Spleen (tissue), 11 donors: ENCODE results near the gene CACNA2D3. TPM values are rescaled to one million over a fixed set of nuclear protein-coding genes. Genes with fewer than 3 reads are reported as not detected.

Experiments
- DNase-seq: peaks from one replicate; pipeline ENCODE4 v3.0.0-alpha.2; 2020
- H3K27ac ChIP-seq, 8 donors: fragments of 200-600 bp; sonication (generic) in 7 of 8; 1 replicate in 4 of 8; 2 replicates in 4 of 8; pipeline versions ENCODE4 v1.5.0 to v1.8.0; 2016 to 2021; ENCODE audit warnings: inconsistent platforms in 4 of 8, mild to moderate bottlenecking in 4 of 8, moderate library complexity in 1 of 8
- H3K27me3 ChIP-seq, 7 donors: fragments of 200-600 bp; sonication (generic) in 6 of 7; replicated peaks in 1 of 7; 1 replicate in 4 of 7; 2 replicates in 3 of 7; pipeline versions ENCODE4 v1.5.0 to v1.8.0; 2016 to 2021; ENCODE audit warnings: inconsistent platforms in 3 of 7, mild to moderate bottlenecking in 1 of 7
- H3K36me3 ChIP-seq, 6 donors: fragments of 200-600 bp; sonication (generic) in 5 of 6; 1 replicate in 4 of 6; 2 replicates in 2 of 6; pipeline versions ENCODE4 v1.5.0 to v1.8.0; 2016 to 2021; ENCODE audit warnings: inconsistent platforms in 2 of 6
- H3K4me1 ChIP-seq, 6 donors: fragments of 200-600 bp; sonication (generic) in 5 of 6; 1 replicate in 3 of 6; 2 replicates in 3 of 6; pipeline versions ENCODE4 v1.5.0 to v1.8.0; 2016 to 2021; ENCODE audit warnings: inconsistent platforms in 3 of 6
- H3K4me3 ChIP-seq, 8 donors: fragments of 200-600 bp; sonication (generic) in 7 of 8; 1 replicate in 4 of 8; 2 replicates in 4 of 8; pipeline versions ENCODE4 v1.5.0 to v1.8.0; 2016 to 2021; ENCODE audit warnings: inconsistent platforms in 4 of 8, mild to moderate bottlenecking in 4 of 8, moderate library complexity in 2 of 8
- H3K9me3 ChIP-seq, 8 donors: fragments of 200-600 bp; sonication (generic) in 7 of 8; 1 replicate in 4 of 8; 2 replicates in 4 of 8; pipeline versions ENCODE4 v1.5.0 to v1.8.0; 2016 to 2021; ENCODE audit warnings: inconsistent platforms in 4 of 8
- POLR2A ChIP-seq, 3 donors: fragments of 450-650 bp; IDR thresholded peaks; one replicate each; pipeline ENCODE4 v1.5.1; 2017; ENCODE audit warnings: antibody characterized with exemption in 3 of 3, mild to moderate bottlenecking in 1 of 3
- POLR2AphosphoS5 ChIP-seq, 3 donors: sonication (generic); formaldehyde crosslinking; IDR thresholded peaks; one replicate each; pipeline ENCODE4 v1.5.1; 2017; ENCODE audit warnings: antibody characterized with exemption in 3 of 3
- WGBS, 5 donors: extraction: QIAGEN DNeasy Blood & Tissue Kit in 3 of 5; methylation state at CpG; one replicate each; pipeline versions ENCODE4 v1.1.5 to v1.1.7; 2013 to 2018; 5-methylcytosine and 5-hydroxymethylcytosine counted together
- intact Hi-C: fragments of 100-400 bp; cut with DNase I; formaldehyde crosslinking; loops from one replicate; pipeline ENCODE4 v1.15.0; 2023; ENCODE audit warnings: low total_unique reads
- polyA plus RNA-seq, 3 donors: library from polyadenylated mRNA; stranded (reverse); fragments of 200-250 nt; gene quantifications; one replicate each; pipeline ENCODE4 v1.2.1, GENCODE V29; 2013
- total RNA-seq, 7 donors: library from RNA; depleted of rRNA in 3 of 7; stranded (reverse); fragments of >200 nt in 3 of 7; fragmentation: NEBNext Ultra II Directional in 4 of 7; extraction: Animal tissue kit (Norgen Biotek cat#: 25700) in 4 of 7; gene quantifications; one replicate each; pipeline versions ENCODE4 v1.1.0 to v1.2.1, GENCODE V29; 2016 to 2021
- TF ChIP-seq, protein P1 (sequence below), 11 experiments: fragments of 200-600 bp in 7 of 11; fragments of 450-650 bp in 4 of 11; sonication (generic) in 4 of 11; IDR thresholded peaks in 8 of 11; conservative IDR thresholded peaks in 3 of 11; 1 replicate in 7 of 11; 2 replicates in 4 of 11; pipeline versions ENCODE4 v1.4.0 to v1.8.0; 2016 to 2021; ENCODE audit warnings: antibody characterized with exemption in 11 of 11, inconsistent platforms in 4 of 11, mild to moderate bottlenecking in 1 of 11
- donor health status: healthy with polysubstance abuse.
- donor health status: DM: no; HTN: no; CAD: no; lungs with moderate emphysema.
- donor health status: DM: no; HTN: no; CAD: no.
- donor health status: Bipolar disorder and iron deficiency.
- donor health status: healthy.
- donor health status: DM: no; HTN: no; CAD: no.
- donor health status: DM: yes; HTN: yes; CAD: no.

CACNA2D3 gene
- total and polyA plus RNA-seq, 10 donors, result 0.83 to 4.9 (median 2.9) TPM

DNA sequence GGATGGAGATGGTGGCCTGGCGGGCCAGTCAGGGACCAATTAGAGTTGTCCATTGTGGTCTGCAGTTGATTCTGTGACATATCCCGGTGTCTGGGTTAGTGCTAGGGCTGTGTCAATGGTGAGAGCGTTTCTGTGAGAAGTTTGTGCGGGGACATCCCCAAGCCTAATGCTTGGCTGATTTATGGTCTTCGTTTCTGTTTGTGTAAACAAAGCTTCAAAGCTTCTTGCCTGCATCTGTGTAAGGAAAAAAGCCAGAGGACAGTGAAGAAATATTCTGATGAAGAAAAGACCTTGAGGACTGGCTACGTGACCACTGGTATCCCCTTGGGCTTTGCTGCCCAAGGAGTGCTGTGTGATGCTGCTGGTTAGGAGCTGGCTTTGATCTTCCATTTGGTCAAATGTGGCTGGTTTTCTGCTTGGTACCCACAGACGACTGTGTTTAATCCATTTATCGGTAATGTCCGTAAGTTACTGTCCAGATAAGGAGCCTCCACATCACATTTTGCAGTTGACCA, 880.1 kb downstream of the CACNA2D3 start:
- no peak for DNase-seq
- H3K9me3 ChIP-seq, result no peaks in the 10 kb centered on the region
- WGBS, 5 donors, result 74 to 88% (median 81%) methylated on average over 9 of the region's 9 CpGs
- no peaks in the 10 kb centered on the region for H3K36me3 ChIP-seq
- intact Hi-C loops, result no loop called here
- H3K27me3 ChIP-seq, result no peaks in the 10 kb centered on the region
- H3K4me3 ChIP-seq, result no peak overlapping the region
- no peaks in the 10 kb centered on the region for H3K4me1 ChIP-seq
- TF ChIP-seq POLR2AphosphoS5 (IDR thresholded peaks at IDR 0.05) (no peak), POLR2A (IDR thresholded peaks at IDR 0.05) (no peak)
- TF ChIP-seq, protein P1, sequence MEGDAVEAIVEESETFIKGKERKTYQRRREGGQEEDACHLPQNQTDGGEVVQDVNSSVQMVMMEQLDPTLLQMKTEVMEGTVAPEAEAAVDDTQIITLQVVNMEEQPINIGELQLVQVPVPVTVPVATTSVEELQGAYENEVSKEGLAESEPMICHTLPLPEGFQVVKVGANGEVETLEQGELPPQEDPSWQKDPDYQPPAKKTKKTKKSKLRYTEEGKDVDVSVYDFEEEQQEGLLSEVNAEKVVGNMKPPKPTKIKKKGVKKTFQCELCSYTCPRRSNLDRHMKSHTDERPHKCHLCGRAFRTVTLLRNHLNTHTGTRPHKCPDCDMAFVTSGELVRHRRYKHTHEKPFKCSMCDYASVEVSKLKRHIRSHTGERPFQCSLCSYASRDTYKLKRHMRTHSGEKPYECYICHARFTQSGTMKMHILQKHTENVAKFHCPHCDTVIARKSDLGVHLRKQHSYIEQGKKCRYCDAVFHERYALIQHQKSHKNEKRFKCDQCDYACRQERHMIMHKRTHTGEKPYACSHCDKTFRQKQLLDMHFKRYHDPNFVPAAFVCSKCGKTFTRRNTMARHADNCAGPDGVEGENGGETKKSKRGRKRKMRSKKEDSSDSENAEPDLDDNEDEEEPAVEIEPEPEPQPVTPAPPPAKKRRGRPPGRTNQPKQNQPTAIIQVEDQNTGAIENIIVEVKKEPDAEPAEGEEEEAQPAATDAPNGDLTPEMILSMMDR (IDR thresholded peaks at IDR 0.05 in 8 of 11, conservative IDR thresholded peaks at IDR 0.05 in 3 of 11), result no peak
- H3K27ac ChIP-seq, result no peak overlapping the region

DNA sequence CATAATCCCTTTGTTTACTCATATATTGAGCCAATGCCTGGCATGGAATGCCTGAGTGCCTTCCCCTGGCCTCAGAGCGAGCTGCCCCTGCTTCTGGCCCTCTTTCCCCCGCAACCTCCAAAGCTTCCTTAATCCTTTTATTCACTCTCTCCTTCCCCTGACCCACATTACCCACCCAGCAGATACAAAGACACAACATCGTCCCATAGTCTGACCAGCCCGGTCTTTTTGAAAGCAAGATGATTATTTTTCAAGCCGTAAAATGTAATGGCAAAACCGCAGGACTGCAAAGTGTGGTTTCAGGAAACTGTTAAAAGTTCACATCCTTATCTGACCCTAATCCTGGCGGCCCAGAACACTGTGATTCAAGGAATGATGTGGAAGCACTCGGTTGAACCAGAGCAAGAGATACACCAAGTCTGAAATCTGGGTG, 883.9 kb downstream of the CACNA2D3 start:
- intact Hi-C loops, result no loop called here
- Histone ChIP-seq H3K36me3 (no peaks in the 10 kb centered on the region), H3K4me1 (no peaks in the 10 kb centered on the region), H3K9me3 (no peaks in the 10 kb centered on the region), H3K27me3 (no peaks in the 10 kb centered on the region), H3K4me3 (no peak overlapping the region), H3K27ac (no peak overlapping the region)
- WGBS, 5 donors, result 28 to 43% (median 31%) methylated on average over 8 of the region's 8 CpGs
- TF ChIP-seq, protein P1 (IDR thresholded peaks at IDR 0.05 in 8 of 11, conservative IDR thresholded peaks at IDR 0.05 in 3 of 11), result no peak
- TF ChIP-seq POLR2AphosphoS5 (IDR thresholded peaks at IDR 0.05), result no peak
- no peak for TF ChIP-seq POLR2A (IDR thresholded peaks at IDR 0.05)
- DNase-seq, result no peak

DNA sequence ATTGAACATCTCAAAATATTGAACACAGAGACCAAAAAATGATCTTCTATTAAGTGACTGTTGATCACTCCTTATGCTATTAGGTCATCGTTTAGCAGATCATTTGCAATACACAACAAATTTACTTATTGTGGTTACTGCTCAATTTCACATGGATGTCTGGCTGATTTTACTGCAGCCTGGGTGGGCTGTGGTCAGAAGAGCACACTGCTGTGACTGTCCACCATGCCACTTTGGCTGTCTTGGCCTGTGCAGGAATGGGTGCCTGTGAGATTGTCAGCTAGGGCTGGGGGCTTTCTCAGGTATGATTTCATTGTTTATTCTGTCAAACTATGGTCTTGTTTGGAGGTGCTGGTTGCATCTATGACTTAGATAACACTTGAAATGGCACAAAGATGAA, 885.6 kb downstream of the CACNA2D3 start:
- TF ChIP-seq, protein P1 (IDR thresholded peaks at IDR 0.05 in 8 of 11, conservative IDR thresholded peaks at IDR 0.05 in 3 of 11), result no peak
- no peak for TF ChIP-seq POLR2A (IDR thresholded peaks at IDR 0.05)
- TF ChIP-seq POLR2AphosphoS5 (IDR thresholded peaks at IDR 0.05), result no peak
- whole genome bisulfite sequencing, 5 donors, result 85 to 96% (median 94%) methylated on average over 1 of the region's 1 CpG
- DNase-seq, result no peak
- Histone ChIP-seq H3K27me3 (no peaks in the 10 kb centered on the region), H3K9me3 (no peaks in the 10 kb centered on the region), H3K36me3 (no peaks in the 10 kb centered on the region), H3K27ac (no peak overlapping the region), H3K4me3 (no peak overlapping the region), H3K4me1 (no peaks in the 10 kb centered on the region)
- intact Hi-C loops, result no loop called here

DNA sequence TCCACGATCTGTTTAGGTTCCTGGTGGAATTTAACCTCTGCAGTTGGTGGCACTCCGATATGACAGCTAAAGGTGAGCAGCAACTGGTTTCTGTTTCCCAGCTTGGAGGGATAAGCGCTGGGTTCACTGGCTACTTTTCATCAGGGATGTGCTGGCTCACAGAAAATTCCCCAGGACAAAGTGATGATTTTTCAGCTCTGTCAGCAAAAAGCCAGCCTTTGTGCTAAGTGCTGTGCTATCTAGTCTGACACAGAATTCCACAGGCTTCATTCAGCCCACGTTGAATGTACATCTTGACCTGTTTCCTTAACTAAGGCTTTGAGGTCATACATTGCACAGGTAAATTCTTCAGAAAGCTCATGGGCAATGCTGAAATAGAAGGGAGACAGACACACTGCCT, 887.0 kb downstream of the CACNA2D3 start:
- H3K27me3 ChIP-seq, result no peaks in the 10 kb centered on the region
- no peak overlapping the region for H3K4me3 ChIP-seq
- H3K9me3 ChIP-seq, result no peaks in the 10 kb centered on the region
- intact Hi-C loops, result no loop called here
- TF ChIP-seq POLR2AphosphoS5 (IDR thresholded peaks at IDR 0.05), result no peak
- TF ChIP-seq POLR2A (IDR thresholded peaks at IDR 0.05), result no peak
- H3K4me1 ChIP-seq, result no peaks in the 10 kb centered on the region
- WGBS, 5 donors, result 73 to 84% (median 77%) methylated on average over 4 of the region's 4 CpGs
- DNase-seq, result no peak
- H3K36me3 ChIP-seq, result no peaks in the 10 kb centered on the region
- no peak overlapping the region for H3K27ac ChIP-seq

DNA sequence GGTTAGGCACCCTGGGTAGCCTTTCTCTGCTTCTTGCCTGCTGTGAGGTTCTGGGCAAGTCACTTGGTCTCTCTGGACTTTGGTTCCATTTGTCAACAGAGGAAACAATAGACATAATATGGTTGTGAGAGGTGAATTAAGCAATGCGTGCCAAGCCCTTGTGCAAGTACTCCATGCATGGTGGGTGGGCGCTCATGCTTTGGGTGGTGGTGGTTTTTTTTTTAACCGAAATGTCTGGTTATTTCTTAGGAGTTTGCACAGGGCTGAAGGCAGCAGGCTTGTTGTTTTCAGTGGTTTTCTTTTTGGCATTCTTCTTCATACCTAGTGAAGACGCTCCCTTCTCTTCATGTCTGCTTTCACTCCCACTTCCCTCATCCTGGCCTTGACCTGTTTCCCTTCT, 889.7 kb downstream of the CACNA2D3 start:
- Histone ChIP-seq H3K27ac (no peak overlapping the region), H3K9me3 (no peaks in the 10 kb centered on the region), H3K27me3 (no peaks in the 10 kb centered on the region), H3K36me3 (no peaks in the 10 kb centered on the region), H3K4me3 (no peak overlapping the region), H3K4me1 (no peaks in the 10 kb centered on the region)
- intact Hi-C loops, result no loop called here
- TF ChIP-seq POLR2A (IDR thresholded peaks at IDR 0.05) (no peak), POLR2AphosphoS5 (IDR thresholded peaks at IDR 0.05) (no peak)
- TF ChIP-seq, protein P1 (IDR thresholded peaks at IDR 0.05 in 8 of 11, conservative IDR thresholded peaks at IDR 0.05 in 3 of 11), result no peak
- WGBS, 5 donors, result 79 to 89% (median 83%) methylated on average over 4 of the region's 4 CpGs
- no peak for DNase-seq
